GM12878 (cell line): ENCODE results near the gene ZNF282.

ENCODE experiments used
- HCFC1 ChIP-seq: fragments of 150-350 bp; IDR thresholded peaks from 2 replicates; pipeline ENCODE4 v1.6.1; 2014; ENCODE audit warnings: low read length
- NRF1 ChIP-seq: conservative IDR thresholded peaks from 2 replicates; pipeline ENCODE4 v1.6.1; 2011; ENCODE audit warnings: mild to moderate bottlenecking, low read depth, low read length, improper control_type of control experiment
- TCF12 ChIP-seq: IDR thresholded peaks from 2 replicates; pipeline ENCODE4 v1.6.1; 2011; ENCODE audit warnings: low read depth, mild to moderate bottlenecking, low read length

DNA sequence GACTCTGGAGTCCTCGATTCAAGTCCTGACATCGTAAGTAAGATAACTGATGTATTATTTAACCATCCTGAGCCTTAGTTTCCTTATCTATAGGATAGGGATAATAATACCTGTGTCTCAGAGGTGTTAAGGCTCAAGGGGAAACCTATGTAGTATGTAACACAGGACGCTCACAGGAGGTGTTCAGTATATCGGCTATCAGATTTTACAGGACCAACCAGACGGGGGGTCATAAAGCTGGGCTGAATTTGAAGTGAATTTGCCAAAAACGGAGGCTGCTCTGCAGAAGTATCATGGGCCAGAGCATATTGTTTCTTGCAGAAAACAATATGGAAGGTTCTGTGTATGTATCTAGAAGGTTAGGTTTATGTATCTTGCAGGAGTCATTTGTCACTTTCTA lies 11.1 kb upstream of the ZNF282 start:
- TF ChIP-seq HCFC1 = no peak
- no peak for TF ChIP-seq NRF1
- TF ChIP-seq TCF12 = no peak
